Measurements from ENCODE around the gene ARMC9.
"Not testable (repeated sequence)": the region's sequence is repeated elsewhere in the genome, so short reads cannot be mapped to it uniquely, and the experiment has no call there.

Gene ARMC9

DNA sequence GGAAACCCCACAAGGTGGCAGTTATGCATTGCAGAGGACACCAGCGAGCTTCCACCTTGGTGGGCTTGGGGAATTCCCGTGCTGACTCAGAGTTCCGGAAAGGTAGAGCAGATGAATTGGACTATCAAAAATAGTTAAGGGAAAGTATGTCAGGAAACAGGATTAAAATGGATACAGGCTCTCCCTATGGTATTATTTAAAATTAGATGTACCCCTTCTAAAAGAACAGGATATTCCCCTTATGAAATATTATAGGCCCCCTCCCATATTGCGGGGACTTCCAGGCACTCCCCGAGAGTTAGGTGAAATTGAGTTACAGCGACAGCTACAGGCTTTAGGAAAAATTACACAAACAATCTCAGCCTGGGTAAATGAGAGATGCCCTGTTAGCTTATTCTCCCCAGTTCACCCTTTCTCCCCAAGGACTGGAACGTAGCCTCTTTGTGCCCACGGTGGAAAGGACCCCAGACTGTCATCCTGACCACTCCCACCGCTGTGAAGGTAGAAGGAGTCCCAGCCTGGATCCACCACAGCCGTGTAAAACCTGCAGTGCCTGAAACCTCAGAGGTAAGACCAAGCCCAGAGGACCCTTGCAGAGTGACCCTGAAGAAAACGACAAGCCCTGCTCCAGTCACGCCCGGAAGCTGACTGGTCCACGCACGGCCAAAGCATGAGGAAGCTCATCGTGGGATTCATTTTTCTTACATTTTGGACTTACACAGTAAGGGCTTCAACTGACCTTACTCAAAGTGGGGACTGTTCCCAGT is 207.4 kb downstream of the ARMC9 start:
- DNase-seq: peak; percentile 28 to 29

DNA sequence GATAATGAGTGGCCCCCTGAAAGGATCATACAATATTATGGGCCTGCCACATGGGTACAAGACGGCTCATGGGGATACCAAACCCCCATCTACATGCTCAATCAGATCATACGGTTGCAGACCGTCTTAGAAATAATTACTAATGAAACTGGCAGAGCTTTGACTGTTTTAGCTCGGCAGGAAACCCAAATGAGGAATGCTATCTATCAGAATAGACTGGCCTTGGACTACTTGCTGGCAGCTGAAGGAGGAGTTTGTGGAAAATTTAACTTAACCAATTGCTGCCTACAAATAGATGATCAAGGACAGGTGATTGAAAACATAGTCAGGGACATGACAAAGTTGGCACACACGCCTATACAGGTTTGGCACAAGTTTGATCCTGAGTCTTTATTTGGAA is 209.3 kb downstream of the ARMC9 start:
- not testable (repeated sequence) for DNase-seq

DNA sequence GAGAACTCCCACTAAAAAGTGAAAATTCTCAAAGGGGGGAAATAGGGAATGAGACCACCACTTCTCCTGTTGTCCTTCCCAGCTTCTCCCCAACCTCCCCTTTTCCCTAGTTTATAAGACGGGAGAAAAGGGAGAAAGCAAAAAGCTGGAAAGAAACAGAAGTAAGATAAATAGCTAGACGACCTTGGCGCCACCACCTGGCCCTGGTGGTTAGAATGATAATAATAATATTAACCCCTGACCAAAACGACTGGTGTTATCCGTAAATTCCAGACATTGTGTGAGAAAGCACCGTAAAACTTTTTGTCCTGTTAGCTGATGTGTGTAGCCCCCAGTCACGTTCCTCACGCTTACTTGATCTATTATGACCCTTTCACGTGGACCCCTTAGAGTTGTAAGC is 209.9 kb downstream of the ARMC9 start:
- DNase-seq: not testable (repeated sequence)

DNA sequence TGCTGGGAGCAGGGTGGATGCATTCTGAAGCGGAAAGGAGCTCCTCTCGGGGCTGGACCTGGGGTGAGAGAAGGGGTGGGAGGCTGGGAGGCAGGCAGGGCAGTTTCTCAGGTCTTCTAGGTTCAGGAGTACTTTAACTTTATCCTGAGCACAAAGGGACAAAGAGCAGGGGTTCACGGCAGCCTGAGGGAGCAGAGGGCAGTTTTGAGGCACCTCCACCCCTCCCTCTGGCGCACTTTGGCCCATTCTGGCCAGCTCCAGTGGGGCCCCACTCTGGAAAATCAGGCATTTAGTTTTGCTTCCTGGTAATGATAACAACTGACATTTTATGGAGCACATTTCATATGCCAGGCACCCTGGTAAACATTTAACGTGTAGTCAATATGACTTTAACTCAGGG is 211.3 kb downstream of the ARMC9 start:
- DNase-seq: no peak

DNA sequence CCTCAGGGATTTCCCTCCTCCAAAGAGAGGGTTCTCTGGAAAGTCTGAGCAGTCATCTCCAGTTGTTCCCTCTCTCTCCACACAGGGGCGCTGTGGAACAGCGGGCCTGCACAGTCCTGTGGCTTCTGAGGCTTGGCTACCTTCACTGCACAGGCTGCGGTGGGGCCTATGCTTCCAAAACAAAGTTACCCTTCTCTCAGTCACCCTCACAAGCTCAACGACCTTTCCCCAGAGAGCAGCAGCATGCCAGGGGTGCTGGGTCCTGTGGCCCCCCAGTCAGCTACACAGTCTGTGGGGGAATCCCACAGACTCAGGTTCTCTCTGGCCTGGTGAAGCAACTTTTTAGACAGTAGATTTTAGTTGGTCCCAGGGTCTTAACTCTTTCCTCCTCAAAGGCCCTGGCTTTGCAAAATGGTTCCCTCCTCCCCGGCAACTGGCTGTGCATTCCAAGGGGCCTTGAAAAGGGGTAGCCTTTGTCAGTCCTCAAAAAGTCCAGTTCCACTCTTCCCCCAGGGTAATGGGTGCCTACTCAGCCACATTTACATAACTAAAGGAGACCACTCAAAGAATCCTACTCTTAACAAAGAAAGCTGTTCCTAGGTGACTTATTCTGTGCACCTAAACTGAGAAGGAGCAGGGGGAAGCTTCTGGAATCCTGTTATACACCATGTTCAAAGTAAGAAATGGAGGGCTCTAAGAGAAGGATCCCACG is 212.0 kb downstream of the ARMC9 start:
- DNase-seq: no peak

DNA sequence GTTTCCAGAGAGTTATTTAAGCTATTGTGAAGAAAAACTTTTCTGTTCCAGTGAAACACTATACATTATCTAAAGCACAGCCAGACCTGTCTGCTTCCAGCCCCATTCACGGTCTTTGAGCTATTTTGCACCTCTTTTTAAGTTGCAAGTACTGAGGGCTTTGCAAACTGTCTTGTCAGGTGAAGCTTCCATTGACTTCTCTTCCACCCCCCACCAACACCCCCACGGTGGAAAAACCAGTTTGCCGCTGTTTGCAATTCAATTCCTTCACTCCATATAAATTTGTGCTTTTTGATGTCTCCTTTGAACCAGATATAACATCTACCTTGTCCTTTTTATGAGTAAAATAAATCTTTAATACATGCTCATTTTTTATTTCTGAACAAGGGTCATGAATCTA is 212.8 kb downstream of the ARMC9 start:
- DNase-seq: no peak

DNA sequence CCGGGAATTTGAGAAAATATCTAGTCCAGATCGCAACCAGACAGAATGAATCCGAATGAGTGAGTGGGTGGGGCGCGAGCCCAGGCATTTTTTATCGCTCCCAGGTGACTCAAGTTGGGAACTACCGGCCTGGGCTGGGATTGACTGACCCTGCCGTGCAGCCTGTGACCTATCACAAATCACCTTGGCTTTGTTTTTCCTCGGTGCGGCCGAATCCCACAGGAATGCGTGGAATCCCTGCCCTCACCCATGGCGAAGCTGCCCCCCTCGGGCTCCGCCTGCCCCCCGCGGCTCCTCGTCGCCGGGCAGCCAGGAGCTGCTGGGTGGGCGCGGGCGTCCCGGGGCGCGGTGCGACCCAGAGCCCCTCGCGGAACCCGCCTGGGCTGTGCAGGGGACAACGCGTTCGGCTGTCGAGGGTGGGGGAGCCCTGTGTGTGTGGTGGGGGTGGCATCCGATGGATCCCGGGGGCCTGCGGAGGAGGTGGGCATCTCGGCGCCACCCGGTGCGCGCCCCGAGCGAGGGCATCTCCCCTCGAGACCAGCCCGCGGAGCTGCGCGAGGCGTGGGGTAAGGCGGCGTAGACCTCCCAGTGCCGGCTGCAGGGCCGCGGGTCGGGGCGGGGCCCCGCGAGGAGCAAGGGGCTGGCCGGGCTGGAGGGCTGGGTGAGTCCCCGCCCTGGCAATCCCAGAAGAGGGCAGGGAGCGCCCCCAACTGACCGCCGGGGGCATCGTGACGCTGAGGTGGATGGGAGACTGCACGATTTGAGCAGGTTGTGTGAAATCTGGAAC is 213.6 kb downstream of the ARMC9 start:
- peak; percentile 13 to 15 for DNase-seq

DNA sequence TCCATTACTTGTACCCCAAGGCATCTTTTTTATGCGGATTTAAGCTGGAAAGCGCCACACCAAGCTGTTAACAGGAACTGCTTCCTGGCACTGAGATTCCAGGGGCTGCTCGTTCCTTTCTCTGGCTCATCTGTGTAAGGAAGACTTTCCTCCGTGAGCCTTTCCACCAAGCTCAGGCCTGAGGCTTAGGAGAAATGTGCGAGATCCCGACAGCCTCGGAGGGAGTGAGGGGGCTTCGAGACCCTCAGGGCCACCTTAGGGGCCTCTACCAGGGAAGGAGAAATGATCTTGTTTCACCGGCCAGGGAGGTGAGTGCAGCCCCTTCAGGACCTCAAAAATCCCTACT is 214.2 kb downstream of the ARMC9 start:
- no peak for DNase-seq

DNA sequence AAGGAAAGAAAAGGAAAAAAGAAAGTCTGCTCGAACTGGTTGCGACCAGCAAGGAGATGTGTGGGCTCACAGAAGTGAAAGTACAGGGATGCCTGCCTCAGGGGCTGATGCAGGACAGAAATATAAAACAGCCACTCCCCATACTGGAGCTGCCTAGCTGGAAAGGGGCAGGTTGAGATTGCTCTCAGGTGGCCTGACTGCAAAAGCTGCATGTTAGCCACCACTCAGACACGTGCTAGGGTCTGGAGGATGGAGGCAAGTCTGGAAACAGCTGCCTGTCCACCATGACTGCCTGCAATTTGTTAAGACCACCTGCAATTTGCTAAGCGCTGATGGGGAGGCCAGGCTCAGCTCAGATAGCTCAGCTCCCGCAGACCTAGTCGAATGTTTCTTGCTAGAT is 215.0 kb downstream of the ARMC9 start:
- DNase-seq: no peak

DNA sequence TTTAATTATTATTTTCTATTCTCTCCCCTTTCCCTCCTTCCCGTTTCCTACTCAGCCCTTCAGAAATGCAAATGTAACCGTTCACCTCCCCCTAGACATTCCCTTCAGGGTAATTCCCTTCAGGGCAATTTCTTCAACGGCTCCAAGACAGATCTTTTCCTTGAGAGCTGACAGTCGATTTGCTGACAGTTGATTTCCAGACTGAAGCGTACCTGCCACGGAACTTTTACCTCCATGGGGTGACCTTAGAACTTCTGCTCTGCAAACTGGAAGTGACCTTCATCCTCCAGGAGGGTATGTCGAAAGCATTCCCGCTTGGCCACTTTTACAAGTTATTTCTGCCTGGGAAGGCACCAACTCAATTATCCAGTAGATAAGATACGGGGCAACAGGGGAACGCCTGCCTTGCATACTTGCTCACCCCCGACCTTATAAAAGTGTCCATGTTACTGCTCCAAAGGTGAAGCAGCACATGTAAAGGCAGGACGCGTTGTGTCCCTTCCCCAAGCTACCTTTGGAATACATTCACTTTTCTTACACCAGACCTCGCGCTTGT is 215.6 kb downstream of the ARMC9 start:
- DNase-seq: no peak

DNA sequence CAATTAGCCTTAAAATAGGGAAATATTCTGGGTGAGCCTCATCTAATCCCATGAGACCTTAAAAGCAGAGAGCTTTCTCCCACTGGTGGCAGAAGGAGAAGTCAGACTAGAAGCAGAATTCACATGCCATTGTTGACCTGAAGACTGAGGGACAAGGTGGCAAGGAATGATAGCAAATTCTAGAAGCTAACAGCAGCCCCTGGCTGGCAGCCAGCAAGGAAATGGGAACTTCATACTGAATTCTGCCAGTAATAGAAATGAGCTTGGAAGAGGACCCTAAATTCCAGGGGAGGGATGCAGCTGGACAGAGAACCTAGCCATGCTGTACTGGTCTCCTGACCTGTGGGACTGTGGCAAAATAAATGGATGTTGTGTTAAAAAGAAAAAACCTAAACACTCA is 216.6 kb downstream of the ARMC9 start:
- no peak for DNase-seq

DNA sequence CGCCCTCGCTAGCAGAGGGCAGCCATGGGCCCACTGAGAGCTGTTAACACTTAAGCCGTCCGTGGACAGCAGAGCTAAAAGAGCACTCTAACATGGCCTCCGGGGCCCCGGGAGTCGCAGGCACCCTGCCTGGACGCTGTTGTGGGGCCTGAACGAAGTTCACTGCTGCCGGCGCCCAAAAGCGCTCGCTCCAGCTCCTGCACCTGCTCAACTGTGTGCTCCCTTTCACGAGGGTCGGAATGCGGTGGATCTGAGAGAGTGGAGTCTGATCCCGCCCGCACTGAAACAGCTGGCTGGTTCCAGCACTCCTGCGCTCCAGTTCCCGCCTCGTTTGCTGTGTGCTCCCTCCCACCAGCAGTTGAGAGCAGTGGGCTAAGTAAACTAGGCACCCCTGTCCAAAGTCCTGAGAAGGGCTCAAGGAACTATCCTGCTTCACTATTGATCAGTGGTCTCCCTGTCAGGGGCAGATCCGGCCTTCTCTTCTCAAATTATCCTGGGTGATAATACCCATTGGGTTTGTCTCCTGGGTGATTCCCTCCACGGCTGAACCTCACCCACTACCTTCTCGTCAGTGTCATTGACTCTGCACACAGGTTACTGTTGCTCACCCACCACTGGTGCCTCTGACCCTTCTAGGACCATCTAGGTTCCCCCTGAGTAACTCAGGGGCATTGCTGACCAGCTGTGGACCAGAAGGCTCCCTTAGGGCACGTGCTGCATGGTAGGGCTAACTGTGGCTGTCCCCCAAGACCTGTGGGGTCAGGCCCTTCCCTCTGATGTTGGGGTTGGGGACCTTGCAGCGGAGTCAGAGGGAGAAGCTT is 220.6 kb downstream of the ARMC9 start:
- DNase-seq: no peak

DNA sequence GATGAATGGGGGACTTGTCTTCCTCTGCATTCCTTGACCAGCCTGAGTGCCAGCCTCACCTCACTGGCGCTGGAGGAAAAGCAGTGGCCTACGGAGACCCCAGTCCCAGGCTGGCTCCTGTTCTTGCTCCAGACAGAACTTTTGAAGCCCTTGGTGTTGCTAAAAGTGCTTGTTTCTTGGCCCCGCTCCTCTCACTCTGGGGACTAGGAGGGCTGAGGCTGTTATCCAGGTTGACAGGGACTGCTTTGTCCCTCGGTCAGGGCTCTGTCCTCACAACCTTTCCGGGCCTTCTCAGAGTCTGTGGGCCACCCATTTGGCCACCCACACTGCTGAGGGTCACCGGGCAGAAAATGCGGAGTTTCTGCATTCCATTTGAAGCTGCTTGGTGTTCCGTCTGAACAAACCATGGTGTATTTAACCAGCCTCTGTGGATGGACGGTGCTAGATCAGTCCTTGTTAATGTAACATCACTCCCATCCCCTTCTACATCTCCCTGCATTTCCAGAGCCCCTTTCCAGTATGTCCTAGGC is 222.7 kb downstream of the ARMC9 start:
- no peak for DNase-seq

DNA sequence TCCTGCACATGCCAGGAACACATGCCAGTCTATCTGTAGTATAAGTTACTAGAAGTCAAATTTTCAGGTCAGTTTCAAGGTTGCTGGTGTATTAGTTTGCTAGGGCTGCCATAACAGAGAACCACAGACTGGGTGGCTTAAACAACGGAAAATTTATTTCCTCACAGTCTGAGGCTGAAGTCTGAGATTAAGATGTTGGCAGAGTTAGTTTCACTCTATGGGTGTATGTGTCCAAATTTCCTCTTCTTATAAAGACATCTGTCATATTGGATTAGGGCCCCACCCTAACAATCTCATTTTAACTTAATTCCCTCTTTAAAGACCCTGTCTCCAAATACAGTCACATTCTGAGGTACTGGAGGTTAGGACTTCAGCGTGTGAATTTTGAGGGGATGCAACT is 223.6 kb downstream of the ARMC9 start:
- no peak for DNase-seq

DNA sequence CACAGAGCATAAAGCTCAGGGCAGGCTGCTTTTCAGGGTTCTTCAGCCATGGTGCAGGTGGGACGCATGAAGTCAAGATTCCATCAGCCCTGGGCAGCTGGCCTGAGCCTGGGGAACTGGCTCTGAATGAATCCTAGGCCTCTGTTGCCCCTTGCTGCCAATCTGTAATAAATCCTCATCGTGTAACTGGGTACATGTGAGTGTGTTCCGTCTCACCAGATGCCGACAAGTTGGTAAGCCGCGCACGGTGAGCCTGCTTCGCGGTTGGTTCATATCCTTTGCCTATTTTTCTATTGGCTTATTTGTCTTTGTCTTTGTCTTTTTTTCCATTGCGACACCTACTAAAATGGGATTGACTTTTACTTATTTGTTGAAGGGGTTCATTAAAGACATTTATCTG is 224.7 kb downstream of the ARMC9 start:
- DNase-seq: no peak
